CD14-positive monocyte (primary cell): Measurements from ENCODE around the gene DHRS12. TPM values are rescaled to one million over a fixed set of nuclear protein-coding genes. Genes with fewer than 3 reads are reported as not detected.

Experiments used
- DNase-seq, 3 donors: peaks; one replicate each; pipeline ENCODE4 v3.0.0-alpha.2; 2011 to 2022
- H2AFZ ChIP-seq: 2 replicates; pipeline ENCODE4 v1.6.0; 2012; ENCODE audit warnings: mild to moderate bottlenecking, low read depth, low read length, inconsistent platforms; ENCODE audit not compliant: insufficient read depth, poor library complexity, severe bottlenecking
- H3K27ac ChIP-seq, 2 donors: 1 replicate in 1 of 2; 2 replicates in 1 of 2; pipeline ENCODE4 v1.5.1; 2012 to 2013; ENCODE audit warnings: low read length in 2 of 2, control low read depth in 1 of 2, inconsistent platforms in 1 of 2, low read depth in 1 of 2, mild to moderate bottlenecking in 1 of 2
- H3K27me3 ChIP-seq, 2 donors: one replicate each; pipeline versions ENCODE4 v1.6.0 to v1.6.1; 2011 to 2013; ENCODE audit warnings: low read length in 2 of 2; ENCODE audit not compliant: control insufficient read depth in 2 of 2, insufficient read depth in 2 of 2
- H3K36me3 ChIP-seq, 2 donors: replicated peaks in 1 of 2; 1 replicate in 1 of 2; 2 replicates in 1 of 2; pipeline versions ENCODE4 v1.5.1 to v1.6.1; 2012 to 2013; ENCODE audit warnings: low read length in 2 of 2, control low read depth in 1 of 2, inconsistent platforms in 1 of 2, mild to moderate bottlenecking in 1 of 2; ENCODE audit not compliant: insufficient read depth in 2 of 2, control insufficient read depth in 1 of 2
- H3K4me1 ChIP-seq, 2 donors: 1 replicate in 1 of 2; 2 replicates in 1 of 2; pipeline versions ENCODE4 v1.5.1 to v1.6.1; 2012 to 2013; ENCODE audit warnings: low read length in 2 of 2, control low read depth in 1 of 2, inconsistent platforms in 1 of 2, mild to moderate bottlenecking in 1 of 2, moderate library complexity in 1 of 2; ENCODE audit not compliant: insufficient read depth in 2 of 2, control insufficient read depth in 1 of 2
- H3K4me2 ChIP-seq: replicated peaks from 2 replicates; pipeline ENCODE3; 2012; ENCODE audit warnings: low read length, moderate library complexity, mild to moderate bottlenecking; ENCODE audit not compliant: poor library complexity, severe bottlenecking; ENCODE audit errors: extremely low read depth
- H3K4me3 ChIP-seq, 3 experiments: fragments of 200-600 bp in 1 of 3; sonication (generic) in 1 of 3; replicated peaks in 1 of 3; 1 replicate in 2 of 3; 2 replicates in 1 of 3; pipeline ENCODE4 v1.5.1; 2011 to 2013; ENCODE audit warnings: low read length in 3 of 3, mild to moderate bottlenecking in 3 of 3, control low read depth in 2 of 3, low read depth in 2 of 3, inconsistent platforms in 1 of 3, moderate library complexity in 1 of 3
- H3K79me2 ChIP-seq: 2 replicates; pipeline ENCODE4 v1.6.0; 2012; ENCODE audit warnings: mild to moderate bottlenecking, control low read depth, inconsistent platforms, low read length, moderate library complexity; ENCODE audit not compliant: insufficient read depth
- H3K9ac ChIP-seq: 2 replicates; pipeline ENCODE4 v1.6.0; 2017; ENCODE audit warnings: low read length, mild to moderate bottlenecking; ENCODE audit not compliant: insufficient read depth, poor library complexity, severe bottlenecking
- H3K9me3 ChIP-seq, 2 donors: replicated peaks in 1 of 2; 1 replicate in 1 of 2; 2 replicates in 1 of 2; pipeline versions ENCODE4 v1.5.1 to v1.6.1; 2012 to 2013; ENCODE audit warnings: low read length in 2 of 2, control low read depth in 1 of 2; ENCODE audit not compliant: control insufficient read depth in 1 of 2, insufficient read depth in 1 of 2
- H4K20me1 ChIP-seq: 2 replicates; pipeline ENCODE4 v1.6.0; 2012; ENCODE audit warnings: mild to moderate bottlenecking, low read length, control low read depth, moderate library complexity; ENCODE audit not compliant: insufficient read depth
- H3K27ac Mint-ChIP-seq, 7 donors: one replicate each; pipeline ENCODE4 v1.8.0; 2020; ENCODE audit warnings: mild to moderate bottlenecking in 7 of 7, mixed read lengths in 7 of 7, moderate library complexity in 6 of 7, inconsistent platforms in 2 of 7
- H3K27me3 Mint-ChIP-seq, 3 donors: one replicate each; pipeline ENCODE4 v1.8.0; 2021 to 2022; ENCODE audit warnings: low read depth in 3 of 3, mild to moderate bottlenecking in 3 of 3, mixed read lengths in 3 of 3, moderate library complexity in 3 of 3, inconsistent platforms in 1 of 3
- H3K36me3 Mint-ChIP-seq, 2 donors: one replicate each; pipeline ENCODE4 v1.8.0; 2020; ENCODE audit warnings: mixed read lengths in 2 of 2, inconsistent platforms in 1 of 2, mild to moderate bottlenecking in 1 of 2
- H3K4me1 Mint-ChIP-seq: one replicate; pipeline ENCODE4 v1.8.0; 2020; ENCODE audit warnings: mild to moderate bottlenecking, mixed read lengths
- H3K4me3 Mint-ChIP-seq, 2 donors: one replicate each; pipeline ENCODE4 v1.8.0; 2020; ENCODE audit warnings: mild to moderate bottlenecking in 2 of 2, mixed read lengths in 2 of 2, moderate library complexity in 1 of 2
- H3K9me3 Mint-ChIP-seq, 7 donors: one replicate each; pipeline ENCODE4 v1.8.0; 2020 to 2022; ENCODE audit warnings: mixed read lengths in 7 of 7, mild to moderate bottlenecking in 6 of 7, moderate library complexity in 6 of 7, inconsistent platforms in 2 of 7
- WGBS: methylation state at CpG from one replicate; pipeline ENCODE4 v1.1.5; 2013; ENCODE audit warnings: missing lambda C conversion rate; ENCODE audit not compliant: insufficient coverage; 5-methylcytosine and 5-hydroxymethylcytosine counted together
- intact Hi-C, 2 donors: fragments of 100-400 bp; cut with micrococcal nuclease; formaldehyde crosslinking; loops; one replicate each; pipeline versions ENCODE4 v1.15.0 to v1.15.1; 2023
- polyA plus RNA-seq, 3 donors: library from polyadenylated mRNA; depleted of rRNA in 1 of 3; unstranded in 2 of 3; stranded (reverse) in 1 of 3; fragments of 300-500 nt in 2 of 3; fragments of >200 nt in 1 of 3; fragmentation: Illumina TruSeq in 2 of 3; gene quantifications; 1 replicate in 2 of 3; 2 replicates in 1 of 3; pipeline ENCODE4 v1.2.3, GENCODE V29; 2012 to 2021
- TF ChIP-seq, protein P1 (sequence below): fragments of 200-600 bp; IDR thresholded peaks from one replicate; pipeline ENCODE4 v1.8.0; 2022; ENCODE audit warnings: antibody characterized with exemption, mild to moderate bottlenecking

The DHRS12 gene
- polyA plus RNA-seq, 3 donors: 7.6 to 20.2 (median 20.0) TPM

GRCh38 chr13:51772105-51772455 is 31.9 kb downstream of the DHRS12 start:
- Histone ChIP-seq H3K4me3 (no peak overlapping the region), H3K9ac (no peak overlapping the region), H2AFZ (no peak overlapping the region), H3K4me1 (no peaks in the 10 kb centered on the region), H3K27me3 (peaks cover 0 to 6% of the 10 kb centered on the region in 2 donors), H4K20me1 (no peaks in the 10 kb centered on the region), H3K27ac (no peak overlapping the region), H3K4me2 (no peak overlapping the region), H3K79me2 (no peaks in the 10 kb centered on the region), H3K36me3 (peaks cover 3 to 18% of the 10 kb centered on the region in 2 donors), H3K9me3 (no peaks in the 10 kb centered on the region)
- peak overlapping the region in 1 of 7 donors; percentile 41 for H3K27ac Mint-ChIP-seq
- H3K9me3 Mint-ChIP-seq: peaks cover 0 to 6% (median 0%) of the 10 kb centered on the region in 7 donors
- no peak for DNase-seq
- peaks cover 11% of the 10 kb centered on the region in 2 donors for H3K36me3 Mint-ChIP-seq
- intact Hi-C loops: no loop called here
- no peaks in the 10 kb centered on the region for H3K4me1 Mint-ChIP-seq
- 85% methylated on average over 4 of the region's 9 CpGs for WGBS
- TF ChIP-seq, protein P1, sequence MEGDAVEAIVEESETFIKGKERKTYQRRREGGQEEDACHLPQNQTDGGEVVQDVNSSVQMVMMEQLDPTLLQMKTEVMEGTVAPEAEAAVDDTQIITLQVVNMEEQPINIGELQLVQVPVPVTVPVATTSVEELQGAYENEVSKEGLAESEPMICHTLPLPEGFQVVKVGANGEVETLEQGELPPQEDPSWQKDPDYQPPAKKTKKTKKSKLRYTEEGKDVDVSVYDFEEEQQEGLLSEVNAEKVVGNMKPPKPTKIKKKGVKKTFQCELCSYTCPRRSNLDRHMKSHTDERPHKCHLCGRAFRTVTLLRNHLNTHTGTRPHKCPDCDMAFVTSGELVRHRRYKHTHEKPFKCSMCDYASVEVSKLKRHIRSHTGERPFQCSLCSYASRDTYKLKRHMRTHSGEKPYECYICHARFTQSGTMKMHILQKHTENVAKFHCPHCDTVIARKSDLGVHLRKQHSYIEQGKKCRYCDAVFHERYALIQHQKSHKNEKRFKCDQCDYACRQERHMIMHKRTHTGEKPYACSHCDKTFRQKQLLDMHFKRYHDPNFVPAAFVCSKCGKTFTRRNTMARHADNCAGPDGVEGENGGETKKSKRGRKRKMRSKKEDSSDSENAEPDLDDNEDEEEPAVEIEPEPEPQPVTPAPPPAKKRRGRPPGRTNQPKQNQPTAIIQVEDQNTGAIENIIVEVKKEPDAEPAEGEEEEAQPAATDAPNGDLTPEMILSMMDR: no peak
- no peak overlapping the region for H3K4me3 Mint-ChIP-seq
- H3K27me3 Mint-ChIP-seq: peaks cover 6 to 14% (median 7%) of the 10 kb centered on the region in 3 donors

DNA sequence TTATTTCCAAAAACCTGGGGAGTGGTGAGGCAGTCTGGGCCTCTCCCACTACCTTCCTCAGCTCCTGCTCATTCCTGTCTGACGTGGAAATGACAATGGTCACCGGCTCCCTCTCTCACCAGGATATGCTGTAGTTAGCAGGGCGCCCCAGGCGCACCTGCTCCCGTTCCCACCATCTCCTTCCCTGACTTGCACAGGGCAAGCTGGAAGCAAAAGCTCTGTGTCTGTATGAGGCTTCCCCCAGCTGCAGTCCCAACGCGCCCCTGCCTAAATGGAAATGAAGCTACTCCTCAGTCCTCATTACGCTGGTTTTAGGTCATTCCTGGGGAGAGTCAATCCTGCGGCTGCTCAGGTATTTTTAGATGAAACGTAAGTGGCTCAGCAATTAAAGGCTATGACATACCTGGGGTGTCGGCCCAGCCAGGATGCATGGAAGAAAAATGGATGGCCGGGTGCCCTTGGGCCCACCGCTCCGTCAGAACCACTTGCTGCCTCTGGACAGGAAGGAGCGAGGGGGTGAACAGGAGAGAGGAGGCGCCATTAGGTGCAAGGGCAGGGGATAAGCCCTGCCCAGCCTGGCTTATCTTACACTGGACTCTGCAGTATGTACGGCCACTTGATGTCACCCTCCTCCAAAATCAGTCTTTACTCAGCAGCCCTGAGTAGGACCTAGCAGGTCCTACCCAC is 32.4 kb downstream of the DHRS12 start:
- TF ChIP-seq, protein P1: no peak
- WGBS: 91% methylated on average over 15 of the region's 17 CpGs
- intact Hi-C loops: no loop called here

More for the DNA sequence above, 32.4 kb downstream of the DHRS12 start:
- H3K4me1 ChIP-seq: no peaks in the 10 kb centered on the region
- H2AFZ ChIP-seq: no peak overlapping the region
- Mint-ChIP-seq H3K27ac (peak overlapping the region in 2 of 7 donors; percentile 41 to 62), H3K4me3 (peak overlapping the region in 1 of 2 donors; percentile 15), H3K4me1 (no peaks in the 10 kb centered on the region), H3K9me3 (peaks cover 0 to 6% (median 0%) of the 10 kb centered on the region in 7 donors), H3K27me3 (peaks cover 3 to 9% (median 6%) of the 10 kb centered on the region in 3 donors), H3K36me3 (peaks cover 16% of the 10 kb centered on the region in 2 donors)
- no peak overlapping the region for H3K27ac ChIP-seq
- no peaks in the 10 kb centered on the region for H3K9me3 ChIP-seq
- H3K79me2 ChIP-seq: no peaks in the 10 kb centered on the region
- DNase-seq: no peak
- H3K27me3 ChIP-seq: peaks cover 0 to 5% of the 10 kb centered on the region in 2 donors
- H4K20me1 ChIP-seq: no peaks in the 10 kb centered on the region
- no peak overlapping the region for H3K9ac ChIP-seq
- H3K36me3 ChIP-seq: peaks cover 8 to 23% of the 10 kb centered on the region in 2 donors
- H3K4me3 ChIP-seq: no peak overlapping the region
- H3K4me2 ChIP-seq: no peak overlapping the region
